DMS79 treated with DMSO at 0.1 percent for 48 hours (cell line): ENCODE data around the gene C16orf92.

Experiments
- DNase-seq: peaks from one replicate; lab custom pipeline; 2025; lab: John Stamatoyannopoulos, UW

C16orf92 gene

DNA sequence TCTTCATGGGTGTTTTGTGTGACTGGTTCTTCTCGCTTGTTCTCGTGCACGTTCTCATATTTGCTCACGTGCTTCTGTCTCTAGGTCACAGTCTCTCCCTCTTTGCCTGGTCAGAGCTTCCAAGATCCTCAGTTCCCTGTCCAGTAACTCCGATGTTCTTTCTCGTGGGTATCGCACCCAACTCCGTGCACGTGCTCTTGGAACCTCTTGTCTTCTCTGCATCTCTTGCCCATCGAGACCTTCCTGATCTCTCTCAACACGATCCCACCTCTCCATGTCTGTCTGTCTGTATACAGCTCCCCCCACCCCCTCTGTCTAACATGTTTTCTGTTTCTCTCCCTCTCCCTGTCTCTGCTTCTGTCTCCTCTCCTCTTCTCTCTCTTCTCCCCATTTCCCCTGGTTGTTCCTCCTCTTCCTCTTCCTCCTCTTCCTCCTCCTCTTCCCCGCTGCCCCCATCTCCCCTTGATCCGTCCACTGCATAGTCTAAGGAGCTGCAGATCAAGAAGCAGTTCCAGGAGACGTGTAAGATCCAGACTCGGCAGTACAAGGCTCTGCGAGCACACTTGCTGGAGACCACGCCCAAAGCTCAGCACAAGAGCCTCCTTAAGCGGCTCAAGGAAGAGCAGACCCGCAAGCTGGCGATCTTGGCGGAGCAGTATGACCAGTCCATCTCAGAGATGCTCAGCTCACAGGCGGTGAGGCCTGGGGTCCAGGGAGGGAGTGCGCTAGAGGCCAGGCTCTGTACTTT lies 33.7 kb upstream of the C16orf92 start:
- no peak for DNase-seq

DNA sequence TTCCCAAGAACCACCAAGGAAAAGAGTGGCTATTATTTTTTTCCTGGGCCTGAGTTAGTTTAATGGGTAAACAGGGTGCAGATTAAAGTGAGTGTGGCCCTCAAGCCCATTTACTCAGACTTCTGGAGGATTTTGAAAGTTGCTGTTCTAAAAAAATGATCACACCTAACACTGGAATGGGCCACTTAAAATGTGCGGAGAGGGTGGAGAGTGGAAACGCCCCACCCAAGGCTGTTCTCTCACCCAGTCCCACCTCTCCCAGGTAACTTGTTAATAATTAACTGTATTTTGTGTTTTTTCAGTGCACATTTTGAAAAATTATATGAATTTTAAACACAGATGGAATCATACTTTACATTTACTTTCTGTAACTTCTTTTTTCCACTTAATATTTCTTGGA lies 33.0 kb upstream of the C16orf92 start:
- no peak for DNase-seq

GRCh38 chr16:29990883-29991570 lies 32.0 kb upstream of the C16orf92 start:
- DNase-seq = no peak

- no peak for DNase-seq
Measured at GRCh38 chr16:29991571-29991904, 31.5 kb upstream of the C16orf92 start.

GRCh38 chr16:29992344-29992967 lies 30.5 kb upstream of the C16orf92 start:
- no peak for DNase-seq

- no peak for DNase-seq
Measured at GRCh38 chr16:29993191-29993902, 29.7 kb upstream of the C16orf92 start.

- DNase-seq = no peak
Measured at GRCh38 chr16:29993903-29994599, 28.9 kb upstream of the C16orf92 start.

- DNase-seq = no peak
Measured at GRCh38 chr16:29994600-29995323, 28.2 kb upstream of the C16orf92 start.

GRCh38 chr16:29995324-29995910 lies 27.6 kb upstream of the C16orf92 start, which contains the start of gene HIRIP3:
Gene HIRIP3 (minus strand): TSS chr16:29995617. CDS start chr16:29995605, 12 bp downstream.
- peak; percentile 88 for DNase-seq

DNA sequence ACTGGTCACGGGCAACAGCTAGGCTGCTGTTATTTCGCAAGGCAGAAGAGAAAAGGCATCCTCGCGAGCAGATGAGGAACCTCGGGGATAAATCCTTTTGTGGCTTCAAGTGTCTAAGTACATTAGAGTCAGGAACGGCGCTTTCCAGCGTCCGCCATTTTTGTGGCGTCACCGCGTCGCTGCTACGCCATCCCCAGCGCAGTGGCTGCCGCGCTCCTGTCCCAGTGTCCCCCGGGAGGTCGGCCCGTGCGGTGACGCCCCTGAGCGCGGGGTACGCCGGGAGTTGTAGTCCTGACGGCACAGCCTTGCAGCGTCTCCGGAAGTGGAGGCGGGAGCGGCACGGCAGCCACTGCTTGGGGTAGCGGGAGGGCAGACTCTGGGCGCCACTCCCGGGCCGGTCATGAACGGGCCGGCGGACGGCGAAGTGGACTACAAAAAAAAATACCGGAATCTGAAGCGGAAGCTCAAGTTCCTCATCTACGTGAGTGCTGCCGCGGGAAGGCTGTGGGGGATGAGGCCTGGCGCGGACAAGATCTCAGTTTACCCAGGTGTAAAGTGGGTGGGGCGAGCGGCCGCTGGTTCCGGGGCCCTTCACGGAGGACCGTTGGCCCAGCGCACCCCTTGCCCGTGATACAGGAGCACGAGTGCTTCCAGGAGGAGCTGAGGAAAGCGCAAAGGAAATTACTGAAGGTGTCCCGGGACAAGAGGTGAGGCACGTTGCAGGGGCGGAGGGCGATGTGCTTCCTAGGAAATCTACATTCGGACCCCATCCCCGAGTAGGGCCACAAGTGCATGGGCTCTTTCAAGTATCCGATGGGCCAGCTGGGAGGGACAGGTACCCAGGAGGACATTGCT lies 26.9 kb upstream of the C16orf92 start, which contains the start of gene INO80E:
INO80E (plus strand) TSS at position 331 of the 855 bp plus-strand sequence; CDS start at position 401, 70 bp downstream.
- peak; percentile 92 for DNase-seq

- DNase-seq = no peak
Measured at GRCh38 chr16:29996766-29997250, 26.2 kb upstream of the C16orf92 start.

DNA sequence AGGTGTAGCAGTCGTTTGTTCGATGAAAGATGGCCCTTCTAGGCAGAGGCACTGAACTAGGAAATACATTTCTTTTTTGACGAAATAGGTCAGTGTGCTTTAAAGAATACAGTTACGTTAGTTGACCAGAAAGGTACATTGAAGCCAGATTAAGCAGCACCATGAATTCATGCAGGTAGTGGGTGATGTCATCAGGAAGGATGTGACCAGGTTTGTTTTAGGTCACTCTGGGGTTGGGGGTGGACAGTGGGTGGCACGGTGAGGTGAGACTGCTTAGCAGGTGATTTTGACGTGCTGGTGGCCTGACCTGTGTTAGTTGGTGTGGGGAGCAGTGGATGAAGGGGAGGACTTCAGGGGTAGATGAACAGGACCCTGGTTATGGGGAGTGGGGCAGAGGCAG lies 23.4 kb upstream of the C16orf92 start:
- no peak for DNase-seq

GRCh38 chr16:30000735-30001631 lies 22.0 kb upstream of the C16orf92 start:
- DNase-seq = no peak

GRCh38 chr16:30002614-30003346 lies 20.2 kb upstream of the C16orf92 start:
- no peak for DNase-seq

DNA sequence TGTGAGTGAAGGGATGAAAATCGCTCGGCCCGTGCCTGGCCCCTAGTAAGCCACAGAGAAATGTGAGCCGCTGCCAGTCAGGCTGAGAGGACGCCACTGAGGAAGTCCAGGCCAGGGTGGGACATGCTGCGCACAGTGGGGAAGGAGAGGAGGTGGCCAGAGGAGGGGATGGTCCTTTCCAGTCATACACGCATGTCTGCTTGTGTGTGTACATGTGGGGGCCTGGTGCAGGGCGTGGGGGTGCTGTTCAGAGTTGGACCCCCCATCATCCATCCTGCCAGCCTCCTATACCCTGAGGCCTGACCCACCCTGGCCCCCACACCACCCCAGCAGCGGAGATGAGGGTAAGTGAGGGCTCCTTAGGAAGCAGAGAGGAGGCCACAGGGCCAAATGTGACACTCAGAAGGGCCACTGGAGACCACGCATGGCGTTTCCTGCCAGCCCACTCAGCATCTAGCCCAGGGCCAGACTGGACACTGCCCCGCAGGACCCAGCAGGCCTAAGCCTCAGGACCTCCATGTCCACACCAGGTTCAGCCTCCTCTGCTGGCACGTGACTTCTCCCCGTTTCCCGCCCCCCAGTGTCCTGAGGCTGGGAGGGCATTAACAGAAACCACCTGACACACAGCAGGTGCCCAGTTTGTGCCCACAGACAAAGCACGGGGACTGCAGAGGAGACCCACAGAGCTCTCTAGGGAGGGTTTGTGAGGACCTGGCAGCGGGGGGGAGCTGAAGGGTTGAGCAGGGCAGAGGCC lies 19.2 kb upstream of the C16orf92 start:
- no peak for DNase-seq

DNA sequence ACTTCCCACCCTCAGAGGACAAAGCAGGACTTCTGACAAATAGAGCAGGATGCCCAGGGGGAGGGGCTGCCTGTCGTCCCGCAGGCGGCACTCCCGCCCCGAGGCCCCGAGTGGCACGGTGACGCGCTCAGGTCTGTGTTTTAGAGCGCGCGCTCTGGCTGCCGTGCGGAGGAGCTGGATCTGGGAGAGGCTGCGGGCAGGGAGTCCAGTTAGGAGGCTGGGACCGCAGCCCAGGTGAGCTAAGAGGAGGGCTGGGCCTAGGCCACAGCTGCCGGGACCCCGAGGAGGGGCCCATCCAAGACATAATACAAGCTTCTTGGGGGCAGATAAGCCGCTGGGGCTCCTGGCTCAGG lies 18.6 kb upstream of the C16orf92 start:
- DNase-seq = peak; percentile 82

- peak; percentile 82 for DNase-seq
Measured at GRCh38 chr16:30004811-30005242, 18.2 kb upstream of the C16orf92 start.
